ENCODE results near the gene SON. TPM values are rescaled to one million over a fixed set of nuclear protein-coding genes. Genes with fewer than 3 reads are reported as not detected.

Gene SON
- total RNA-seq, 1 experiment from 2014 or later: 183 TPM

DNA sequence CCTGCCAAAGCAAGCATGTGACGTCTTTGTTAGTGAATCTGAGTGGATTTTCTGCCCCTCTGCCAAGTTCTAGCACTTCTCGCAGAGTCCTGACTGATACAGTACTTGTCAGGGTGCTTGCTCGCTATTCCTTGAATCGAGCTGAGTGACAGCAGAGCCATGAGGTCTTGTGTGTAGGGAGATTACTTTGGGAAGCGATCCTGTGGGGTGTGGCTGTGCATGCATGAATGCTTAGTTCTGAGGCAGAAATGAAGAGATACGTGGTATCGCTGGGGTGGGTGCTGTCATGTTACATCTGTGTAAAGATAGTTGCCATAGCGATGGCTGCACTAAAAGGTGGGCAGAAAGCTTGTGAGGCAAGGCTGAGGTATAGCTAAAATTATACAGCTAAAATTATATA is 32.0 kb upstream of the SON start:
- Histone ChIP-seq H3K4me3 (ENCODE audit: low read depth in 2 of 2, low read length in 2 of 2) (no peak overlapping the region), H3K27me3 (ENCODE audit: control insufficient read depth, insufficient read depth, low read length) (no peaks in the 10 kb centered on the region), H3K9me3 (ENCODE audit: control insufficient read depth, insufficient read depth, low read depth, low read length) (no peaks in the 10 kb centered on the region), H3K27ac (ENCODE audit: low read length) (no peak overlapping the region), H3K36me3 (ENCODE audit: control insufficient read depth, insufficient read depth, low read length) (peaks cover 11% of the 10 kb centered on the region), H3K4me1 (ENCODE audit: control insufficient read depth, insufficient read depth, low read length) (no peaks in the 10 kb centered on the region)
- ChIA-PET POLR2A (no interaction called here), CTCF (no interaction called here)
- in situ Hi-C loops (cut with HindIII; ENCODE audit: low pct_unique_long_range_greater_than_20kb, low sequenced_read_pairs) (no loop called here), intact Hi-C loops (cut with micrococcal nuclease; ENCODE audit: unreplicated experiment) (no loop called here)
- TF ChIP-seq POLR2AphosphoS5 (IDR thresholded peaks at IDR 0.05; ENCODE audit: low read depth, low read length): no peak
- TF ChIP-seq, protein P1, sequence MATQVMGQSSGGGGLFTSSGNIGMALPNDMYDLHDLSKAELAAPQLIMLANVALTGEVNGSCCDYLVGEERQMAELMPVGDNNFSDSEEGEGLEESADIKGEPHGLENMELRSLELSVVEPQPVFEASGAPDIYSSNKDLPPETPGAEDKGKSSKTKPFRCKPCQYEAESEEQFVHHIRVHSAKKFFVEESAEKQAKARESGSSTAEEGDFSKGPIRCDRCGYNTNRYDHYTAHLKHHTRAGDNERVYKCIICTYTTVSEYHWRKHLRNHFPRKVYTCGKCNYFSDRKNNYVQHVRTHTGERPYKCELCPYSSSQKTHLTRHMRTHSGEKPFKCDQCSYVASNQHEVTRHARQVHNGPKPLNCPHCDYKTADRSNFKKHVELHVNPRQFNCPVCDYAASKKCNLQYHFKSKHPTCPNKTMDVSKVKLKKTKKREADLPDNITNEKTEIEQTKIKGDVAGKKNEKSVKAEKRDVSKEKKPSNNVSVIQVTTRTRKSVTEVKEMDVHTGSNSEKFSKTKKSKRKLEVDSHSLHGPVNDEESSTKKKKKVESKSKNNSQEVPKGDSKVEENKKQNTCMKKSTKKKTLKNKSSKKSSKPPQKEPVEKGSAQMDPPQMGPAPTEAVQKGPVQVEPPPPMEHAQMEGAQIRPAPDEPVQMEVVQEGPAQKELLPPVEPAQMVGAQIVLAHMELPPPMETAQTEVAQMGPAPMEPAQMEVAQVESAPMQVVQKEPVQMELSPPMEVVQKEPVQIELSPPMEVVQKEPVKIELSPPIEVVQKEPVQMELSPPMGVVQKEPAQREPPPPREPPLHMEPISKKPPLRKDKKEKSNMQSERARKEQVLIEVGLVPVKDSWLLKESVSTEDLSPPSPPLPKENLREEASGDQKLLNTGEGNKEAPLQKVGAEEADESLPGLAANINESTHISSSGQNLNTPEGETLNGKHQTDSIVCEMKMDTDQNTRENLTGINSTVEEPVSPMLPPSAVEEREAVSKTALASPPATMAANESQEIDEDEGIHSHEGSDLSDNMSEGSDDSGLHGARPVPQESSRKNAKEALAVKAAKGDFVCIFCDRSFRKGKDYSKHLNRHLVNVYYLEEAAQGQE (IDR thresholded peaks at IDR 0.05; ENCODE audit: insufficient read depth in 1 of 2, low read depth in 2 of 2, low read length in 1 of 2): no peak
- no peak for TF ChIP-seq SIN3A (IDR thresholded peaks at IDR 0.05; ENCODE audit: borderline replicate concordance, insufficient read depth, low read depth, low read length)
- TF ChIP-seq, protein P2, sequence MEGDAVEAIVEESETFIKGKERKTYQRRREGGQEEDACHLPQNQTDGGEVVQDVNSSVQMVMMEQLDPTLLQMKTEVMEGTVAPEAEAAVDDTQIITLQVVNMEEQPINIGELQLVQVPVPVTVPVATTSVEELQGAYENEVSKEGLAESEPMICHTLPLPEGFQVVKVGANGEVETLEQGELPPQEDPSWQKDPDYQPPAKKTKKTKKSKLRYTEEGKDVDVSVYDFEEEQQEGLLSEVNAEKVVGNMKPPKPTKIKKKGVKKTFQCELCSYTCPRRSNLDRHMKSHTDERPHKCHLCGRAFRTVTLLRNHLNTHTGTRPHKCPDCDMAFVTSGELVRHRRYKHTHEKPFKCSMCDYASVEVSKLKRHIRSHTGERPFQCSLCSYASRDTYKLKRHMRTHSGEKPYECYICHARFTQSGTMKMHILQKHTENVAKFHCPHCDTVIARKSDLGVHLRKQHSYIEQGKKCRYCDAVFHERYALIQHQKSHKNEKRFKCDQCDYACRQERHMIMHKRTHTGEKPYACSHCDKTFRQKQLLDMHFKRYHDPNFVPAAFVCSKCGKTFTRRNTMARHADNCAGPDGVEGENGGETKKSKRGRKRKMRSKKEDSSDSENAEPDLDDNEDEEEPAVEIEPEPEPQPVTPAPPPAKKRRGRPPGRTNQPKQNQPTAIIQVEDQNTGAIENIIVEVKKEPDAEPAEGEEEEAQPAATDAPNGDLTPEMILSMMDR (IDR thresholded peaks at IDR 0.05): no peak
- TF ChIP-seq TCF7L2 (IDR thresholded peaks at IDR 0.05; ENCODE audit: low read depth, low read length): no peak
- no TSS peak for BruUV-seq (replicated peaks)
- no peak for DNase-seq (ENCODE audit: low read depth, low spot score)
- ATAC-seq: no peak

DNA sequence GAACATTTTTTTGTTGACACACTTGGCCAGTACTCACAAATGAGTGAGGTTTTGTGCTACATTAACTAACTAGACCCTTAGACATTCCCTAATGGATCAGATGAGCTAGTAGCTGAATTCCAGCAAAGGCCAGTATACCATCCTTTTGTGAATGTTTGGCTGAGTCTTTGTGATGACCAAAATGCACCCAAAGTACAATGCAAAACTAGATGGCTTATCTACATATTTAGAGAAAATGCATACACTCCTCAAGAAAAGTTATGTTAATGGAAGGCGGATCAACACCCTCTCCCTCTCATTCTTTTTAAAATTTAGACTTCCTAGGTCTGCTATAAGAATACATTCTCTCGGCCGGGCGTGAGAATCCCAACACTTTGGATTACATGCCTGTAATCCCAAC is 31.2 kb upstream of the SON start:
- ATAC-seq (no peak), DNase-seq (ENCODE audit: low read depth, low spot score) (no peak)
- in situ Hi-C loops (cut with HindIII; ENCODE audit: low pct_unique_long_range_greater_than_20kb, low sequenced_read_pairs): no loop called here
- Histone ChIP-seq H3K4me3 (ENCODE audit: low read depth in 2 of 2, low read length in 2 of 2) (no peak overlapping the region), H3K9me3 (ENCODE audit: control insufficient read depth, insufficient read depth, low read depth, low read length) (no peaks in the 10 kb centered on the region), H3K27ac (ENCODE audit: low read length) (no peak overlapping the region), H3K4me1 (ENCODE audit: control insufficient read depth, insufficient read depth, low read length) (no peaks in the 10 kb centered on the region), H3K27me3 (ENCODE audit: control insufficient read depth, insufficient read depth, low read length) (no peaks in the 10 kb centered on the region), H3K36me3 (ENCODE audit: control insufficient read depth, insufficient read depth, low read length) (peaks cover 17% of the 10 kb centered on the region)
- no TSS peak for BruUV-seq (replicated peaks)
- intact Hi-C loops (cut with micrococcal nuclease; ENCODE audit: unreplicated experiment): no loop called here
- CTCF ChIA-PET: no interaction called here
- POLR2A ChIA-PET: no interaction called here
- TF ChIP-seq, protein P2 (IDR thresholded peaks at IDR 0.05): no peak
- TF ChIP-seq, protein P1 (IDR thresholded peaks at IDR 0.05; ENCODE audit: insufficient read depth in 1 of 2, low read depth in 2 of 2, low read length in 1 of 2): no peak
- no peak for TF ChIP-seq POLR2AphosphoS5 (IDR thresholded peaks at IDR 0.05; ENCODE audit: low read depth, low read length)
- no peak for TF ChIP-seq SIN3A (IDR thresholded peaks at IDR 0.05; ENCODE audit: borderline replicate concordance, insufficient read depth, low read depth, low read length)
- no peak for TF ChIP-seq TCF7L2 (IDR thresholded peaks at IDR 0.05; ENCODE audit: low read depth, low read length)
